Esophagus squamous epithelium (tissue), 4 donors: Measurements from ENCODE around the gene ZNF644.

Experiments
- CTCF ChIP-seq, 6 experiments: fragments of 450-650 bp in 4 of 6; fragments of 200-600 bp in 2 of 6; sonication (generic) in 2 of 6; IDR thresholded peaks; one replicate each; pipeline ENCODE4 v1.5.1; 2016 to 2019; ENCODE audit warnings: antibody characterized with exemption in 6 of 6, mild to moderate bottlenecking in 4 of 6, moderate library complexity in 4 of 6
- POLR2A ChIP-seq, 4 donors: fragments of 450-650 bp; IDR thresholded peaks; one replicate each; pipeline ENCODE4 v1.6.1; 2017; ENCODE audit warnings: antibody characterized with exemption in 4 of 4, mild to moderate bottlenecking in 4 of 4, moderate library complexity in 3 of 4

- TF ChIP-seq CTCF (IDR thresholded peaks at IDR 0.05) (no peak), POLR2A (IDR thresholded peaks at IDR 0.05) (no peak)
Measured at GRCh38 chr1:90996742-90997413, 25.0 kb downstream of the ZNF644 start.
